WTC11 (cell line): ENCODE results near the gene SLC8A3. TPM values are rescaled to one million over a fixed set of nuclear protein-coding genes. Genes with fewer than 3 reads are reported as not detected.

Experiments used
- ATAC-seq: fragments of 200-7000 bp; cut with Tn5 transposase; 2 replicates; pipeline ENCODE4 v1.10.0; 2021; ENCODE audit warnings: mild to moderate bottlenecking, moderate library complexity
- CTCF ChIA-PET: fragments of 300-600 bp; sonication (Branson Sonifier 250); formaldehyde crosslinking; loops from one replicate; lab custom pipeline; 2021; ENCODE audit warnings: antibody characterized with exemption; lab: Charles Lee
- POLR2A ChIA-PET: fragments of 350-600 bp; sonication (Branson Sonifier 250); formaldehyde crosslinking; loops from one replicate; lab custom pipeline; 2021; ENCODE audit warnings: antibody characterized with exemption; lab: Charles Lee
- DNase-seq: peaks from one replicate; pipeline ENCODE4 v3.0.0; 2021; ENCODE audit warnings: low spot score
- H3K27ac Mint-ChIP-seq: 2 replicates; pipeline ENCODE4 v1.8.0; 2021; ENCODE audit warnings: mixed read lengths
- H3K27me3 Mint-ChIP-seq: 2 replicates; pipeline ENCODE4 v1.8.0; 2021; ENCODE audit warnings: low read depth, mild to moderate bottlenecking, moderate library complexity, mixed read lengths
- H3K36me3 Mint-ChIP-seq: 2 replicates; pipeline ENCODE4 v1.8.0; 2021; ENCODE audit warnings: mixed read lengths
- H3K4me1 Mint-ChIP-seq: 2 replicates; pipeline ENCODE4 v1.8.0; 2022; ENCODE audit warnings: mixed read lengths
- H3K4me3 Mint-ChIP-seq: 2 replicates; pipeline ENCODE4 v1.8.0; 2021; ENCODE audit warnings: mild to moderate bottlenecking, moderate library complexity, mixed read lengths
- H3K9me3 Mint-ChIP-seq: 2 replicates; pipeline ENCODE4 v1.8.0; 2021; ENCODE audit warnings: mixed read lengths
- ATF1 ChIP-seq: sonication (generic); formaldehyde crosslinking; IDR thresholded peaks from 2 replicates; pipeline ENCODE4 v1.8.1; 2023; ENCODE audit warnings: mild to moderate bottlenecking, moderate library complexity, missing genetic modification reagents
- CDX4 ChIP-seq: fragments of 250-450 bp; sonication (Bioruptor Pico); IDR thresholded peaks from 2 replicates; pipeline ENCODE4 v1.9.0; 2021; ENCODE audit warnings: moderate library complexity, mild to moderate bottlenecking, inconsistent platforms, borderline replicate concordance
- CREM ChIP-seq: sonication (generic); formaldehyde crosslinking; IDR thresholded peaks from 2 replicates; pipeline ENCODE4 v1.8.1; 2022; ENCODE audit warnings: mild to moderate bottlenecking, missing genetic modification reagents, moderate library complexity
- EMX1 ChIP-seq: fragments of 250-450 bp; sonication (Bioruptor Pico); IDR thresholded peaks from 2 replicates; pipeline ENCODE4 v1.8.0; 2021; ENCODE audit warnings: mild to moderate bottlenecking
- ESRRA ChIP-seq: sonication (generic); formaldehyde crosslinking; IDR thresholded peaks from 2 replicates; pipeline ENCODE4 v1.8.1; 2022; ENCODE audit warnings: mild to moderate bottlenecking, missing genetic modification reagents, borderline replicate concordance
- FOXK1 ChIP-seq: sonication (generic); formaldehyde crosslinking; IDR thresholded peaks from 2 replicates; pipeline ENCODE4 v1.8.0; 2022; ENCODE audit warnings: mild to moderate bottlenecking, moderate library complexity, missing genetic modification reagents
- GTF2I ChIP-seq: fragments of 250-450 bp; sonication (Bioruptor Pico); conservative IDR thresholded peaks from 2 replicates; pipeline ENCODE4 v1.4.0; 2021; ENCODE audit warnings: mild to moderate bottlenecking
- HMGA2 ChIP-seq: fragments of 250-450 bp; sonication (Bioruptor Pico); IDR thresholded peaks from 2 replicates; pipeline ENCODE4 v1.4.0; 2021; ENCODE audit warnings: mild to moderate bottlenecking, moderate library complexity
- MXD4 ChIP-seq: fragments of 250-450 bp; sonication (Bioruptor Pico); IDR thresholded peaks from 2 replicates; pipeline ENCODE4 v1.8.0; 2021; ENCODE audit warnings: mild to moderate bottlenecking, moderate library complexity, borderline replicate concordance
- NFYB ChIP-seq: sonication (generic); formaldehyde crosslinking; conservative IDR thresholded peaks from 2 replicates; pipeline ENCODE4 v1.8.0; 2022; ENCODE audit warnings: low read depth, missing genetic modification reagents
- NR3C1 ChIP-seq: sonication (generic); formaldehyde crosslinking; conservative IDR thresholded peaks from 2 replicates; pipeline ENCODE4 v1.8.1; 2023; ENCODE audit warnings: low read depth, mild to moderate bottlenecking, missing genetic modification reagents
- TCF7 ChIP-seq: sonication (generic); formaldehyde crosslinking; IDR thresholded peaks from 2 replicates; pipeline ENCODE4 v1.8.0; 2022; ENCODE audit warnings: mild to moderate bottlenecking, low read depth, missing genetic modification reagents, moderate library complexity
- USF2 ChIP-seq: sonication (generic); formaldehyde crosslinking; IDR thresholded peaks from 2 replicates; pipeline ENCODE4 v1.8.1; 2023; ENCODE audit warnings: mild to moderate bottlenecking, missing genetic modification reagents, moderate library complexity
- ZMAT4 ChIP-seq: fragments of 250-450 bp; sonication (Bioruptor Pico); IDR thresholded peaks from 2 replicates; pipeline ENCODE4 v1.9.0; 2021; ENCODE audit warnings: mild to moderate bottlenecking
- ZNF263 ChIP-seq: sonication (generic); formaldehyde crosslinking; IDR thresholded peaks from 2 replicates; pipeline ENCODE4 v1.8.1; 2022; ENCODE audit warnings: low read depth, mild to moderate bottlenecking, moderate library complexity, missing genetic modification reagents
- total RNA-seq: library from RNA; stranded (reverse); gene quantifications from 3 replicates; pipeline ENCODE4 v1.2.3, GENCODE V29; 2021
- TF ChIP-seq, protein P1 (sequence below): sonication (generic); formaldehyde crosslinking; IDR thresholded peaks from 2 replicates; pipeline ENCODE4 v1.8.1; 2022; ENCODE audit warnings: mild to moderate bottlenecking, missing genetic modification reagents, moderate library complexity, borderline replicate concordance
- TF ChIP-seq, protein P2 (sequence below): sonication (generic); formaldehyde crosslinking; IDR thresholded peaks from 2 replicates; pipeline ENCODE4 v1.8.1; 2023; ENCODE audit warnings: mild to moderate bottlenecking, moderate library complexity, missing genetic modification reagents
- TF ChIP-seq, protein P3 (sequence below): sonication (generic); formaldehyde crosslinking; IDR thresholded peaks from 2 replicates; pipeline ENCODE4 v1.8.0; 2023; ENCODE audit warnings: mild to moderate bottlenecking, missing genetic modification reagents
- TF ChIP-seq, protein P4 (sequence below): sonication (generic); formaldehyde crosslinking; IDR thresholded peaks from 2 replicates; pipeline ENCODE4 v1.8.0; 2022; ENCODE audit warnings: mild to moderate bottlenecking, missing genetic modification reagents
- TF ChIP-seq, protein P5 (sequence below): sonication (generic); formaldehyde crosslinking; IDR thresholded peaks from 2 replicates; pipeline ENCODE4 v1.8.1; 2022; ENCODE audit warnings: low read depth, mild to moderate bottlenecking, moderate library complexity, missing genetic modification reagents, borderline replicate concordance
- TF ChIP-seq, protein P6 (sequence below): sonication (generic); formaldehyde crosslinking; IDR thresholded peaks from 2 replicates; pipeline ENCODE4 v1.8.1; 2022; ENCODE audit warnings: mild to moderate bottlenecking, moderate library complexity, missing genetic modification reagents

SLC8A3 gene
- total RNA-seq, 1 experiment from 2014 or later: 0.63 TPM

- Mint-ChIP-seq H3K36me3 (no peaks in the 10 kb centered on the region), H3K4me1 (peaks cover 26% of the 10 kb centered on the region), H3K27ac (no peak overlapping the region), H3K4me3 (no peak overlapping the region), H3K27me3 (peaks cover 3% of the 10 kb centered on the region; the same call in 1 of the 2 replicates), H3K9me3 (0 out of 2 replicates have a peak, but pooled peaks cover 6% of the 10 kb centered on the region)
- no peak for ATAC-seq
- TF ChIP-seq ESRRA (CRISPR knock-in tag) (no peak), FOXK1 (CRISPR knock-in tag) (no peak), NFYB (CRISPR knock-in tag) (no peak)
- TF ChIP-seq, protein P1, sequence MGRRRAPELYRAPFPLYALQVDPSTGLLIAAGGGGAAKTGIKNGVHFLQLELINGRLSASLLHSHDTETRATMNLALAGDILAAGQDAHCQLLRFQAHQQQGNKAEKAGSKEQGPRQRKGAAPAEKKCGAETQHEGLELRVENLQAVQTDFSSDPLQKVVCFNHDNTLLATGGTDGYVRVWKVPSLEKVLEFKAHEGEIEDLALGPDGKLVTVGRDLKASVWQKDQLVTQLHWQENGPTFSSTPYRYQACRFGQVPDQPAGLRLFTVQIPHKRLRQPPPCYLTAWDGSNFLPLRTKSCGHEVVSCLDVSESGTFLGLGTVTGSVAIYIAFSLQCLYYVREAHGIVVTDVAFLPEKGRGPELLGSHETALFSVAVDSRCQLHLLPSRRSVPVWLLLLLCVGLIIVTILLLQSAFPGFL (CRISPR knock-in tag): no peak
- ChIA-PET POLR2A (no interaction called here), CTCF (interaction anchor here (1.1 kb wide), 1 partner anchor 19 kb away, joined by 3 read pairs; no protein-coding TSS in a partner anchor)
- no peak for DNase-seq
Measured at GRCh38 chr14:70116278-70116677, 72.5 kb downstream of the SLC8A3 start.

- POLR2A ChIA-PET: no interaction called here
- ATAC-seq (no peak), DNase-seq (no peak)
- Mint-ChIP-seq H3K9me3 (0 out of 2 replicates have a peak, but pooled peaks cover 6% of the 10 kb centered on the region), H3K27ac (no peak overlapping the region), H3K4me1 (peaks cover 17% of the 10 kb centered on the region), H3K36me3 (no peaks in the 10 kb centered on the region), H3K27me3 (peaks cover 3% of the 10 kb centered on the region; the same call in 1 of the 2 replicates), H3K4me3 (no peak overlapping the region)
- CTCF ChIA-PET: no interaction called here
- TF ChIP-seq, protein P2, sequence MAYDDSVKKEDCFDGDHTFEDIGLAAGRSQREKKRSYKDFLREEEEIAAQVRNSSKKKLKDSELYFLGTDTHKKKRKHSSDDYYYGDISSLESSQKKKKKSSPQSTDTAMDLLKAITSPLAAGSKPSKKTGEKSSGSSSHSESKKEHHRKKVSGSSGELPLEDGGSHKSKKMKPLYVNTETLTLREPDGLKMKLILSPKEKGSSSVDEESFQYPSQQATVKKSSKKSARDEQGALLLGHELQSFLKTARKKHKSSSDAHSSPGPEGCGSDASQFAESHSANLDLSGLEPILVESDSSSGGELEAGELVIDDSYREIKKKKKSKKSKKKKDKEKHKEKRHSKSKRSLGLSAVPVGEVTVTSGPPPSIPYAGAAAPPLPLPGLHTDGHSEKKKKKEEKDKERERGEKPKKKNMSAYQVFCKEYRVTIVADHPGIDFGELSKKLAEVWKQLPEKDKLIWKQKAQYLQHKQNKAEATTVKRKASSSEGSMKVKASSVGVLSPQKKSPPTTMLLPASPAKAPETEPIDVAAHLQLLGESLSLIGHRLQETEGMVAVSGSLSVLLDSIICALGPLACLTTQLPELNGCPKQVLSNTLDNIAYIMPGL (CRISPR knock-in tag): no peak
- TF ChIP-seq, protein P3, sequence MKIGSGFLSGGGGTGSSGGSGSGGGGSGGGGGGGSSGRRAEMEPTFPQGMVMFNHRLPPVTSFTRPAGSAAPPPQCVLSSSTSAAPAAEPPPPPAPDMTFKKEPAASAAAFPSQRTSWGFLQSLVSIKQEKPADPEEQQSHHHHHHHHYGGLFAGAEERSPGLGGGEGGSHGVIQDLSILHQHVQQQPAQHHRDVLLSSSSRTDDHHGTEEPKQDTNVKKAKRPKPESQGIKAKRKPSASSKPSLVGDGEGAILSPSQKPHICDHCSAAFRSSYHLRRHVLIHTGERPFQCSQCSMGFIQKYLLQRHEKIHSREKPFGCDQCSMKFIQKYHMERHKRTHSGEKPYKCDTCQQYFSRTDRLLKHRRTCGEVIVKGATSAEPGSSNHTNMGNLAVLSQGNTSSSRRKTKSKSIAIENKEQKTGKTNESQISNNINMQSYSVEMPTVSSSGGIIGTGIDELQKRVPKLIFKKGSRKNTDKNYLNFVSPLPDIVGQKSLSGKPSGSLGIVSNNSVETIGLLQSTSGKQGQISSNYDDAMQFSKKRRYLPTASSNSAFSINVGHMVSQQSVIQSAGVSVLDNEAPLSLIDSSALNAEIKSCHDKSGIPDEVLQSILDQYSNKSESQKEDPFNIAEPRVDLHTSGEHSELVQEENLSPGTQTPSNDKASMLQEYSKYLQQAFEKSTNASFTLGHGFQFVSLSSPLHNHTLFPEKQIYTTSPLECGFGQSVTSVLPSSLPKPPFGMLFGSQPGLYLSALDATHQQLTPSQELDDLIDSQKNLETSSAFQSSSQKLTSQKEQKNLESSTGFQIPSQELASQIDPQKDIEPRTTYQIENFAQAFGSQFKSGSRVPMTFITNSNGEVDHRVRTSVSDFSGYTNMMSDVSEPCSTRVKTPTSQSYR (CRISPR knock-in tag): no peak
- TF ChIP-seq CREM (CRISPR knock-in tag): no peak
- no peak for TF ChIP-seq NR3C1
- no peak for TF ChIP-seq TCF7 (CRISPR knock-in tag)
- no peak for TF ChIP-seq ATF1 (CRISPR knock-in tag)
- no peak for TF ChIP-seq HMGA2 (CRISPR knock-in tag)
- TF ChIP-seq ESRRA (CRISPR knock-in tag): no peak
Measured at GRCh38 chr14:70114621-70115156, 74.1 kb downstream of the SLC8A3 start.

DNA sequence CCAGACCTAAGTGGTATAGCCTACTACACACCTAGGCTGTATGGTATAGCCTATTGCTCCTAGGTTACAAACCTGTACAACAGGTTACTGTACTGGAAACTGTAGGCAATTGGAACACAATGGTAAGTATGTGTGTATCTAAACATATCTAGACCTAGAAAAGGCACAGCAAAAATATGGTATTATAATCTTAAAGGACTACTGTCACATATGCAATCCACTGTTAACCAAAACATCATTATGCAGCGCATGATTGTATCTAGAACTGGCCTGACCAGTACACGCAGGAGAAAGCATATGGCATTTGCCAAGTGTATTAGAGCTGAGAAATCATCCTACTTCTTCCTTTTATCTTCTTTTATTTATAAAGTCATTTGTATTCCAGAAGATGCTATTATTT is 75.5 kb downstream of the SLC8A3 start:
- ATAC-seq: no peak
- no peaks in the 10 kb centered on the region for H3K36me3 Mint-ChIP-seq
- ChIA-PET POLR2A (no interaction called here), CTCF (no interaction called here)
- peaks cover 17% of the 10 kb centered on the region for H3K4me1 Mint-ChIP-seq
- no peak overlapping the region for H3K27ac Mint-ChIP-seq
- H3K4me3 Mint-ChIP-seq: no peak overlapping the region
- H3K9me3 Mint-ChIP-seq: 0 out of 2 replicates have a peak, but pooled peaks cover 6% of the 10 kb centered on the region
- H3K27me3 Mint-ChIP-seq: no peaks in the 10 kb centered on the region
- DNase-seq: no peak
- no peak for TF ChIP-seq EMX1 (CRISPR knock-in tag)
- TF ChIP-seq, protein P4, sequence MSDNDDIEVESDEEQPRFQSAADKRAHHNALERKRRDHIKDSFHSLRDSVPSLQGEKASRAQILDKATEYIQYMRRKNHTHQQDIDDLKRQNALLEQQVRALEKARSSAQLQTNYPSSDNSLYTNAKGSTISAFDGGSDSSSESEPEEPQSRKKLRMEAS (CRISPR knock-in tag): no peak
- no peak for TF ChIP-seq USF2 (CRISPR knock-in tag)
- TF ChIP-seq ZMAT4 (CRISPR knock-in tag): no peak
- TF ChIP-seq GTF2I (CRISPR knock-in tag): no peak
- TF ChIP-seq, protein P5, sequence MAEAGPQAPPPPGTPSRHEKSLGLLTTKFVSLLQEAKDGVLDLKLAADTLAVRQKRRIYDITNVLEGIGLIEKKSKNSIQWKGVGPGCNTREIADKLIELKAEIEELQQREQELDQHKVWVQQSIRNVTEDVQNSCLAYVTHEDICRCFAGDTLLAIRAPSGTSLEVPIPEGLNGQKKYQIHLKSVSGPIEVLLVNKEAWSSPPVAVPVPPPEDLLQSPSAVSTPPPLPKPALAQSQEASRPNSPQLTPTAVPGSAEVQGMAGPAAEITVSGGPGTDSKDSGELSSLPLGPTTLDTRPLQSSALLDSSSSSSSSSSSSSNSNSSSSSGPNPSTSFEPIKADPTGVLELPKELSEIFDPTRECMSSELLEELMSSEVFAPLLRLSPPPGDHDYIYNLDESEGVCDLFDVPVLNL: no peak
- no peak for TF ChIP-seq ZNF263 (CRISPR knock-in tag)
- TF ChIP-seq, protein P6, sequence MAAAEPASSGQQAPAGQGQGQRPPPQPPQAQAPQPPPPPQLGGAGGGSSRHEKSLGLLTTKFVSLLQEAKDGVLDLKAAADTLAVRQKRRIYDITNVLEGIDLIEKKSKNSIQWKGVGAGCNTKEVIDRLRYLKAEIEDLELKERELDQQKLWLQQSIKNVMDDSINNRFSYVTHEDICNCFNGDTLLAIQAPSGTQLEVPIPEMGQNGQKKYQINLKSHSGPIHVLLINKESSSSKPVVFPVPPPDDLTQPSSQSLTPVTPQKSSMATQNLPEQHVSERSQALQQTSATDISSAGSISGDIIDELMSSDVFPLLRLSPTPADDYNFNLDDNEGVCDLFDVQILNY (CRISPR knock-in tag): no peak
- TF ChIP-seq CDX4 (CRISPR knock-in tag): no peak
- no peak for TF ChIP-seq MXD4
- no peak for TF ChIP-seq NFYB (CRISPR knock-in tag)
